OCI-LY7 (cell line): ENCODE measurements around the gene MFAP4.
A peak's percentile ranks its signal among the peaks of the same experiment; 100 is the strongest.

ENCODE experiments used
- EZH2phosphoT487 ChIP-seq: fragments of 200-600 bp; sonication (generic); IDR thresholded peaks from 2 replicates; pipeline ENCODE4 v1.6.1; 2018; ENCODE audit warnings: low read depth, borderline replicate concordance, mild to moderate bottlenecking, mixed run types, antibody characterized with exemption, low read length, moderate library complexity, mixed read lengths
- TF ChIP-seq, protein P1 (sequence below): fragments of 200-600 bp; sonication (generic); conservative IDR thresholded peaks from 2 replicates; pipeline ENCODE4 v1.5.1; 2014; ENCODE audit warnings: mild to moderate bottlenecking, antibody characterized with exemption, low read length, moderate library complexity, mixed read lengths

- TF ChIP-seq, protein P1, sequence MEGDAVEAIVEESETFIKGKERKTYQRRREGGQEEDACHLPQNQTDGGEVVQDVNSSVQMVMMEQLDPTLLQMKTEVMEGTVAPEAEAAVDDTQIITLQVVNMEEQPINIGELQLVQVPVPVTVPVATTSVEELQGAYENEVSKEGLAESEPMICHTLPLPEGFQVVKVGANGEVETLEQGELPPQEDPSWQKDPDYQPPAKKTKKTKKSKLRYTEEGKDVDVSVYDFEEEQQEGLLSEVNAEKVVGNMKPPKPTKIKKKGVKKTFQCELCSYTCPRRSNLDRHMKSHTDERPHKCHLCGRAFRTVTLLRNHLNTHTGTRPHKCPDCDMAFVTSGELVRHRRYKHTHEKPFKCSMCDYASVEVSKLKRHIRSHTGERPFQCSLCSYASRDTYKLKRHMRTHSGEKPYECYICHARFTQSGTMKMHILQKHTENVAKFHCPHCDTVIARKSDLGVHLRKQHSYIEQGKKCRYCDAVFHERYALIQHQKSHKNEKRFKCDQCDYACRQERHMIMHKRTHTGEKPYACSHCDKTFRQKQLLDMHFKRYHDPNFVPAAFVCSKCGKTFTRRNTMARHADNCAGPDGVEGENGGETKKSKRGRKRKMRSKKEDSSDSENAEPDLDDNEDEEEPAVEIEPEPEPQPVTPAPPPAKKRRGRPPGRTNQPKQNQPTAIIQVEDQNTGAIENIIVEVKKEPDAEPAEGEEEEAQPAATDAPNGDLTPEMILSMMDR: peak; percentile 82
- no peak for TF ChIP-seq EZH2phosphoT487
These were observed 10.6 kb upstream of the MFAP4 start for GRCh38 chr17:19397556-19398041.
